Epithelial cell of prostate (primary cell): ENCODE results near the gene MGP.

ENCODE experiments used
- DNase-seq: peaks from one replicate; pipeline ENCODE4 v3.0.0-alpha.2; 2011; ENCODE audit warnings: low read depth, low spot score
- H3K27ac ChIP-seq: fragments of 450-650 bp; 2 replicates; pipeline ENCODE4 v1.5.1; 2017; ENCODE audit warnings: mild to moderate bottlenecking

MGP gene

DNA sequence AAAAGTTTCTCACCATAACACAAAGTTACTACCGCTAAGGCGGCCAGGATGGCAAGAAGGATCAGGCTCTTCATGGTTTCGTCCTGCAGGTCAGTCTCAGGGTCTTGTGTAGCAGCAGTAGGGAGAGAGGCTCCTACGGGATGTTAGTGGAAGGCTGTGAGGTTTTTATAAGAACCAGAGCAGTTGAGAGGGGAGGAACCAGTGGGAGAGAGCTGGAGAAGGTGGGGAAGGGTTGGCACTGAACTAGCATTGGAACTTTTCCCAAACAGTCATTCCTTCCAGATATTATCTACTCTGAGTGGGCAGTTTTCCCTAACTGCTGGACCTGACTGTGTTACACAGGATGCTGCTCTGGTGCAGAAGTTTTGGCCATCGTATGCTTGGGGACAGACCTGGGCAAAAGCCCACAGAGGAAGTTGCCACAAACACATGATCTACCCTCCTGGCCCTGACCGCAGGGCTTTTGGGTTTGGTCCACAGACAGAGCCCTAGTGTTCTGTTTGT lies at the start of gene MGP:
TSS of gene MGP (minus strand) at position 137 of the 504 bp plus-strand sequence. CDS start at position 74, 63 bp downstream.
- DNase-seq: no peak
- no peak within 1 kb of the TSS for H3K27ac ChIP-seq

DNA sequence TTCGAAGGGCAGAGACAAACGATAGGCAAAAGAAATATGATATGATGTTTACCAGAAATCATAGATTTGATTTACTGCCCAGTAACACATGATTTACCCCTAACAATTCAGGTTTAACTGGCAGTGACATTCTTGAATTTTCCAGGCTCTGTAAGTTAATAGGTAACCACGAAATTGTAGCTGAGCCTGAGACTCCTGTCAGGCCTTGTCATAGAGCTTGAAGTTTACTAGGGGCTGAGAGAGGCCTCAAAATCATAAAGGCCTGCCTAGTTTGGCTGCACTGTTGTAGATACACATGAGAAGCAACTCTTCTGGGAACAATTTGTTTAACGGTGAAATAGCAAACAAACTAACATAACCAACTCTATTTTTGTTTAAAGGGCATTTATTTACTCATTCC lies 49.4 kb upstream of the MGP start:
- no peak for DNase-seq
- H3K27ac ChIP-seq: no peak overlapping the region

DNA sequence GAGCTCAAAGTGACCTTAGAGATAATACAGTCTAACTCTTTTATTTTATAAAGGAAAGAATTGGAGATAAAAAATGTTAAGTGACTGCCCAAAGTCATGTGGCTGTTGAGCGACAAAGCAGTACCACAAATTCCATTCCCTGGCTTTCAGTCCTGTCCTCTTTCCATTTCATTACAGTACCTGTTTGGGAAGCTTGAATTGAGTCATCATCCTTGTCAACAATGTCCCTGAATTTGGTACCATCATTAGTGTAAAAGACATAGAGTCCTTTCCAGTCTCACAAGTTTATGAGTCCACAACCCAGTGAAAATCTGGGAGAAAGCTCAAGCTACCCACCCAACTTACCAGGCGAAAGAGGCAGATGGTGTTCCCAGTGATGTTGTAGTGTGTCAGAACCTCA lies 48.9 kb upstream of the MGP start:
- no peak overlapping the region for H3K27ac ChIP-seq
- DNase-seq: no peak

DNA sequence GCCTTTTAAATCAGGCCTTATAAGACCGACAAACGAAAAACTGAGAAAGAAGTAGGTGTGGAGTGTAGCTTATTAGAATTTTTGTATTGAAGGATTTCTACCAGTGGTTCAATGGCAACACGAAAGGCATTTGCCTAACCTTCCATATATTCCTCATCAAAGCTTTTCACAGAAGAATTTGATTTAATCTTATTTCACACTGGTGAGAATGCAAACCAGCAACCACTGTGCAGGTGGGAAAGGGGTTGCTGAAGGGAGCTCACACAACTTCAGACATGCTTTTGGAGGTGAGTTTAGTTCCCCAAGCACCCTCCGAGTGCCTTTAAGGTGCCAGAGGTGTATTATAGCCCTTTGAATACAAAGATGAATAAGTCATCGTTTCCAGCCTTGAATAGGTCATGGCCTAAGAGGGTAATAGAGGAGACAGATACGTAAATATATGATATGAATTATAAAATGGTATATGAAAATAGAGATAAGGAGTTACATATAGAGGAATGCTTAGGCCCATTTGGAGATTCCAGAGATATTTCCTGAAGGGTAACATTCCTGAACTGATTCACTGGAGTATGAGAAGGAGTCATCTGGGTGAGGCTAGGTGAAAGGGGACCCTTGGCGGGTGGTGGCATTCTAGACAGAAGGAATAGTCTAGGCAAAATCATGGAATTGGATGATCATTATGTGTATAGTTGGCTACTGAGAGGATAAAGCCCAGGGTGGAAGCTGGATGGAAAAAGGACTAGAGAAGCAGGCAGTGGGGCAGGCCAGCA lies 46.3 kb upstream of the MGP start:
- no peak overlapping the region for H3K27ac ChIP-seq
- no peak for DNase-seq

DNA sequence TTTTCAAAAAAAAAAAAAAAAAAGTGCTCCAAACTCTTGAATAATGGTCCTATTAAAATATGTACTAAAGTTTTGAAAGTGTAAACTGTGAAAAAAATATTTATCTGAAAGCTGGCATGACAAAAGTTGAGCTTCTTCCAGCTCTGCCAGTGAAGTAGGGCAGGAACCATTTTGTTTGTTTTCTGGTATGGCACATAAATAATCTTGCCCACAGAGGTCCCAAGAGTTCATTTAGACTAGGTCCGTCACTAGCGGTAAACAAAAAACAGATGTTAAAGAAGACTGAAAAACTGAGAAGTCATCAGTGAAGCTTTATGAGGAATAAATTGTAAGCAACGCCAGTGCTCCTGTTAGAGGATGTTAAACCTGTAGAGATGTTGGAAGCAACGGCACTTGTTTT lies 45.7 kb upstream of the MGP start:
- DNase-seq: no peak
- no peak overlapping the region for H3K27ac ChIP-seq

DNA sequence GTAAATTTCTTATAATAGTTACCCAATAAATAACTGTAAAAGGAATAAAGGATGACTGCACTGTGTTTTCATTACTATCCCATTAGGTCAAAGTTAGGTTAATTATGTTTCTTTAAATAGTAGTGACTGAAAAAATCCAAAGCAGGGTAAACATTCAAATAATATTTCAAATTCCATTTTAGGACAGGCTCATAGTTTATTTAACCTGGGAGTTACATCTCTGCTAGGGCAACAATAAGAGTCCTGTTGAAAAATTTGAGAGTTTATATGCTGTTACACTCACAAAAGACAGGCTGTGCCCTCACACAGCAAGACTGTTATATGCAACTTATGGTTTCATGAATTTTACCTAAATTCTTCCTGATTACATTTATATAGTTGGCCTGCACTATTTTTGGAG lies 44.6 kb upstream of the MGP start:
- H3K27ac ChIP-seq: no peak overlapping the region
- DNase-seq: no peak

DNA sequence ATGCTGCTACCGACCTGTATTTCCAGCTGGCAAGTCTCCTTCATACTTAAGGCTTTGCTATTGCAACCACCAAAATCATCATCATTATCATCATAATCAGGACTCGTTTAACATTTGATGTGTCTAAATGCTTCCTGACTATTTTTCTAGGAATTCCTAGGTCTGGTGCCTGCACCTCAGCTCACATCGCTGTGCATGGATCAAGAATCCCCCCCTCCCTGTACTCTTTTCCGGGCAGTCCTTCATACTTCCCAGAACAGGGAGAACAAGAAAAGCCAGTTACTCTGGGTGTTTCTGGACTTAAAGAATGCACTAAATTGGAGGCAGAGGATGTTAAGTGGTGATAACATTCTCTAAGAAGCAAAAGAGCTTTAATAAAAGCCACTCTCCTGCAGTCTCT lies 43.3 kb upstream of the MGP start:
- H3K27ac ChIP-seq: peak overlapping the region; percentile 29
- DNase-seq: peak; percentile 26

DNA sequence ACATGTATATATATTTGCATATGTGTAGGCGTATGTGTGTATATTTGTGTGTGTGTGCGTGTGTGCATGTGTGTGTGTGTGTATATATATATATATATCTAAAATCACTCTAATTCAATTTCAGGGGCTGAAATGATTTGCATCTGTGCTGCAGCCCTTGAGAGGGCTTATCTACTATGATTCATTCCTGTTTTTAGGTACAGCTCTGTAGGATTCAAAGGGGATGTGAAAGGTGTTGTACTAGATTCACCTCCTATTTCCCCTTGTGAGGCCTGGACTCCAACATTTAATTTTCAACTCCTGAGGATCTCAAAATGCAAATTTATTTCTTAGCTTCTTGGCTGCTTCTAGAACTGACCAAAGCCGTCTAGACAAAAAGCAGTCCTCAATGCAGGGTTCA lies 41.6 kb upstream of the MGP start:
- no peak overlapping the region for H3K27ac ChIP-seq
- no peak for DNase-seq

DNA sequence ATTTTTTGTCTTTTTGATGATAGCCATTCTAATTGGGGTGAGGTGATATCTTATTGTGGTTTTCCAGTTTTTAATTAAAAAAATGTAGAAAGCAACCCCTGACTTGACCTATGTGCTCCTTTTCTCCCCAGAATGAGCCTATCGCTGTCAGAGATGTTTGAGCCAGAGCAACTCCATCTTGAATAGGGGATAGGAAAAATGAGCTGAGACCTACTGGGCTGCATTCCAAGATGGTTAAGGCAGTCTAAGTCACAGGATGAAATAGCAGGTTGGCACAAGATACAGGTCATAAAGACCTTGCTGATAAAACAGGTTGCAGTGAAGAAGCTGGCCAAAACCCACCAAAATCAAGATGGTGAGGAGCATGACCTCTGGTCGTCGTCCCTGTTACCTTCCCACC lies 38.9 kb upstream of the MGP start:
- DNase-seq: no peak
- H3K27ac ChIP-seq: no peak overlapping the region

DNA sequence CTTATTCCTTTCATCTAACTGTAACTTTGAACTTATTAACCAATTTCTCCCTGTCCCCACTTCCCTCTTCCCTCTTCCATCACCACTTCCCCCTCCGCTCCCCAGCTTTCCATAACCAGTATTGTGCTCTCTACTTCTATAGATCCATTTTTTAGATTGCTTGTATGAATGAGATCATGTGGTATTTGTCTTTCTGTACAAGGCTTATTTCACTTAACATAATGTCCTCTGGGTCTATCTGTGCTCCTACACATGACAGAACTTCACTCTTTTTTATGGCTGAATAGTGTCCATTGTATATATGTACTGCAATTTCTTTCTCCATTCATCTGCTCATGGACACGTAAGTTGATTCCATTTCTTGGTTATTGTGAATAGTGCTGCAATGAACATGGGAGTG lies 38.3 kb upstream of the MGP start:
- DNase-seq: no peak
- no peak overlapping the region for H3K27ac ChIP-seq

DNA sequence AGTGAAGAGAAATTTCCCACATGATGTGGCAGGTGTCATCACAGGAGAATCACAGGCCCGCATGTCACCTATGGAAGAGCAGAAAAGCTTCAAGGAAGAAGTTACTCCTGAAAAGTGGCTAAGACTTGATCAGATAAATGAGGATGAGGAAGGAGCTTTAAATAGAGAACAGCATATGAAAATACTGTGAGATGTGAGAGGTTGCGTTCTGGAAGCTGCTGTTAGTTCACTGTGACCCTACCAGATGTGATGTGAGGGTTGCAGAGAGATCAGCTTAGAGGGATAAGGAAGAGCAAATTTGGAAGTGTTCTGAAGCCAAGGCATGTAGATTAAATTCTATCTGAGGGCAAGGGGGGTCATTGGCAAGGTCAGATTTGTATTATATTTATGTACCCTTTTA lies 35.6 kb upstream of the MGP start:
- no peak overlapping the region for H3K27ac ChIP-seq

DNA sequence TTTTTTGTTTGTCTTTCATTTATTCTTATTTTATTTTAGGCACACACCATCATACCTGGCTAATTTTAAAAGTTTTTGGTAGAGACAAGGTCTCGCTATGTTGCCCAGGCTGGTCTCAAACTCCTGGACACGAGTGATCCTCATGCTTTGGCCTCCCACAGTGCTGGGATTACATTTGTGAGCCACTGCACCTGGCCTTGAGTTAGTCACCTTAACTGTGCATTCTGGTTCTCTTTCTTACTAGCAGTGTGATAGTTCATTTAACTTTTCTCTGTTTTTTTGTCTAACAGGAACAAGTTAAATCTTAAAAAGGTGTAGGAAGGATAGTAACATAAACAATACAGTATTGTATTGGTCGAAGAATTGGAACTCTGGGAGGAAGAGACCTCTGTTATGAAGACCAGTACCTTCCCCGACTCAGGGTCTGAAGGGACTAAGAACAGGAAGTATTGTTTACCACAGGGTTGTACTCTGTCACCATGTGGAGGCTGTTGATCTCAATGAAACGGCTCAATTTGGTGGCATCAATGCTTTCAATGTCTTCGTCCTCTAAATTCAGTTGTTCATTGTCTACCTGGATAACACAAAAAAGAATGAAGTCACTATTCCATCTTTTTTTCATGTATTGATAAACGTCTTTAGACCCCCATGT lies 34.9 kb upstream of the MGP start:
- DNase-seq: no peak
- H3K27ac ChIP-seq: no peak overlapping the region

More for the DNA sequence above, 35.6 kb upstream of the MGP start:
- DNase-seq: no peak

DNA sequence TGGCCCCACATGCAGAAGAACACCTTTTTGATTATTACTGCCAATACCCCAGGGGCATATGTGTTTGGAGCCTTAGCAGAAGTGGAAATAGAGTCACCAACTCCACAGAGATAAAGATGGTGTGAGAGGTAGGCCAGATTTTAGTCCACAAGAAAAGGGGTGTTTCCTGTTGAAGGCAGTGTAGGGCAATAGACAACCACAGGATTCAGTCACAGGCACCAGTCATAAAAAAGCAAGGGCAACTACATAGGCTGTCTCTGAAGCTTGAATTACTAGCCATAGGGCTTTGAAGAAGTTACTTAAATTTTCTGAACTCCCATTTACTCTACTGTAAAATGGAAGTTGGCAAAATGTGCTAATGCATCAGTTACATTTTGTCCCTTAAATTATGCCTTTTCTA lies 33.8 kb upstream of the MGP start:
- H3K27ac ChIP-seq: no peak overlapping the region
- no peak for DNase-seq

DNA sequence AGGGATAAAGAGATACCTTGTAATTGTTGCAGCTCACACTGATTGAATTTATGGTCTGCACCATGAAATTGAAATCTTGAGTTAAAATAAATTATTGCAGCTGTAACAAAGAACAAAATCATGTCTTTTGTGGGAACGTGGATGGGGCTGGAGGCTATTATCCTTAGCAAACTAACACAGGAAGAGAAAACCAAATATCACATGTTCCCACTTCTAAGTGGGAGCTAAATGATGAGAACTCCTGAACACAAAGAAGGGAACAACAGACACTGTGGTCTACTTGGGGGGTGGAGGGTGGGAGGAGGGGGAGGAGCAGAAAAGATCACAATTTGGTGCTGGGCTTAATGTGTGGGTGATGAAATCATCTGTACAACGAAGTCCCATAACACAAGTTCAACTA lies 30.1 kb upstream of the MGP start:
- DNase-seq: no peak
- no peak overlapping the region for H3K27ac ChIP-seq

DNA sequence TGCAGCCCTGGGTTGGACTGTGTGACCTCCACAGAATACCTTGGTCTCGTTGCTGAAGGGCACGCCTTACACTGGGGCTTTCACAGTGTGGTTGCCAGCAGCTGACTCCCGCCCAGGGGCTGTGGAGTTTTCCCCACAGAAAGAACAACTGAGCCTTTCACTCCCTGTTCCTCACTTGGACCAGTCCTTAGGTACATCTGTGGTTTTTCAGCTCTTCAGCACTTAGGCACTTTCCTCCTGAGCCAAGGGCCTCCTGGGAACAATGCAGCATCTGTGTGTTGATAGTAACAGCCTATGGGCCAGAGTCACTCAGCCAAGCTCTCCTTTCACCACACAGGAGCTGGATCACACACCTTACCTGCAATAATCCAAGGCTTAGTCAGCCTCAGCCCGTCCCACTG lies 27.7 kb upstream of the MGP start:
- peak overlapping the region; percentile 31 for H3K27ac ChIP-seq
- DNase-seq: peak; percentile 64

DNA sequence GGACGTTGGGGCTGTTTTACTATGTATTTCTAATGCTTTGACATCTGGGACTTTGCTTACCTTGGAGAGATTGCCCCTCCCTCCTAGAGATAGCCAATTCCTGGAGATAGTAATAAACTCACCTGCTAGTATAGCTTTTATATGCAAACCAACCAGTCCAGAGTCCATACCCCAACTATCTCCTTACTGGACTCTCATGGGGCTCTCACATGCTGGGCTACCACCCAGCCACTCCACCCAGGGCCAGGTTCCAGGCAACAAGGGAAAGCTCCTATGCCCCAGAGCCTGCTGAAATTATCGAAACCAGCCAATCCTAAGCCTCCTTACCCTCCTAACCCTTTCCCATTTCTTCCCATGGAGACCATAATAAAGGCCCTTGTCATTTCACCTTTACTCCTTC lies 25.5 kb upstream of the MGP start:
- peak overlapping the region; percentile 68 for H3K27ac ChIP-seq
- no peak for DNase-seq

DNA sequence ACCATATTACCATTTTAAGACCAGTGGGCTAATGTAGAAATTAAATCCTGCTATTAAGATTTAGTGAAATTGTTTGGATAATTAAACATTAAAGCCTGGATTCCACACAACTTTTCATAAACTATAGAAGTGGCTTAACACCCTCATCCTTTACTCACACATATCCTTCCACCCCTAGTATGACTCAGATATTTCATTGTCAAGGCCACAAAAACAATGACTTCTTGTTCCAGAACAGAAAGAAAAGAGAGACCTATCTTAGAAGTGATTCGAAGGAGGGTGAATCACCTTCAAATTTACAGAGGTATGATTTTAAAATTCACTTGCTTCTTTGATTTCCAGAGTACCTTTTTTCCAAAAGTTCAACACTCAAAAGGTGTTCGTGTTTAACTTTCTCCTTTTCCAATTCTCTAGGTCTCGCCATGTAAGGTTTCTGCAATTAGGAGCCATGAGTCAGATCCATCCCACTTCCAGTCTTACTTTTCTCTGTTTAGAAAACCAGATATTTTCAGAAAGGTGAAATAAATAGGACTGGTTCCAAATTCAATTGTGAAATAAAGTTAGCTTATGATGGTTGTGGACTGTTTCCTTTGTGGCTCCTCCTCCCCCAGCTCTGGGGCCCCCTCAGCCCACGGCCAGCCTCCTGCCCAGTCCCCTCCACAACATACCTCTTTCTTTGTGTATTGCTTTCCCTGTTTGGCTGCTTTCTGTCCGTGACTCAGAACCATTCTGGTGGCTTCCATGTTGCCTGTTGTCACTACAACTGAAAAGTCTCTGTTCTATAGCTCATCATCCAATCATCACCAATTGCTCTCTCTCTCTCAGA lies 24.6 kb upstream of the MGP start:
- peak; percentile 56 for DNase-seq

DNA sequence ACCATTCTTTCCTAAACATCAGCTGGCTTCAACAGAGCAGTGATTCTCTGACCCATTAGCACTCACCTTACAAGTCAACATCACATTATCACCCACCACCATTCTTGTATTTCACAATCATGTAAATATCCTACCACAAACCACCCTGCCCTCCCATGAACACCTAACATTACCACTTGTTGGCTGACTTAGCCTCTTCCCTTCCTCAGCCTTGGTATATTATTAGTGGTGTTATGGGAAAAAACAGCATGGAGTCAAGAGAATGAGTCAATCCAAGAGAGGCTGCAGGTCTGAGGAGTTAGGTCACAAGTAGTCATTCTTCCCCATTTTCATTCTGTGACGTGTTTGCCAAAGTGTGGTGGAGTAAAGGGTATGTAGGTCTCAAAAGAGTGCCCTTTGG lies 22.3 kb upstream of the MGP start:
- no peak overlapping the region for H3K27ac ChIP-seq
- no peak for DNase-seq

More for the DNA sequence above, 24.6 kb upstream of the MGP start:
- peak overlapping the region; percentile 68 for H3K27ac ChIP-seq

DNA sequence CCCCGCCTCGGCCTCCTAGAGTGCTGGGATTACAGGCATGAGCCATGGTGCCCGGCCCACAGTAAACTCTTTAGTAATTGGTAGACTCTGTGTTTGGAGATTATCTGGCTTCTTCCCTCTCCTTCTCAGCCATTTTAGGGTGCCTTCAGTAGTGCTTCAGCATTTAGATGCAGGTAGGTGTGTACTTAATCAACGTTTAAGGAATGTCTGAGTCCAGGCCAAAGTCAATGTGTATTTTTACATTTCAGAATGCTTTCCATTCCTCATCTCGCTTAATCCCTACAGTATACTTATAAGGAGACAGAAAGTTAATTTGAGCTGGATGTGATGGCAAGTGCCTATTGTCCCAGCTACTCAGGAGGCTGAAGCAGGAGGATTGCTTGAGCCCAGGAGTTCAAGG lies 20.5 kb upstream of the MGP start:
- no peak for DNase-seq
- no peak overlapping the region for H3K27ac ChIP-seq

DNA sequence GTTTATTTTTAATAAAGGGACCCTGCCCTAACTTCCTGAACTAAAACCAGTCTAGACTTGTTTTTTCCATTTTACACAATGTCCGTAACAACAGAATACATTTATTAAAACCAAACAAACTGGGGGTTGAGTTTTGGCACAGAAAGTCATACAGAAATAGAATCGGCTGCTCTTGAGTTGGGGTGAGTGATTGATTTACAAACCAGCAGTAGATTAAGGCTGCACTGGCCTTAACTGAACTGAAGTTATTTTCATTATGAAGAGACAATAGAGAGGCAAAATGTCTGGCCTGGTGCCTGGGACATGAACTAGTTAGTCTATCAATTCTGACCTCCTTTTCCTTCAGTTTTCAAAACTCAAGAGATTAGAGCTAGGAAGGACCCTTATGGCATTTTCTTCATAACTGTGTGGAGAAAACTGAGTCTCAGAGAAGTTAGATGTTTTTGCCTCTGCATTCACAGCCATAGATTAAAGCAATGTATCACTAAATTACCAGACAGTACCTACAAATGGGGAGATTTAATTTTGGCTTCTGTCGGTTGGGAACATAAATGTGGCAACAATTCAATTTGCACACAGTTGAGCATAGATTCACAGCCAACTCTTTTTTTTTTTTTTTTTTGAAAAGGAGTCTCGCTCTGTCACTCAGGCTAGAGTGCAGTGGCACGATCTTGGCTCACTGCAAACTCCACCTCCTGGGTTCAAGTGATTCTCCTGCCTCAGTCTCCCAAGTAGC lies 19.8 kb upstream of the MGP start:
- DNase-seq: no peak
- peak overlapping the region; percentile 10 for H3K27ac ChIP-seq
